ENCODE results near the gene PRR14.
A peak's percentile ranks its signal among the peaks of the same experiment; 100 is the strongest.

The PRR14 gene

GRCh38 chr16:30650369-30651123 lies at the start of gene PRR14:
TSS of gene PRR14 (plus strand) at chr16:30650960. CDS start at chr16:30651646, 686 bp downstream.
- DNase-seq (ENCODE audit: low read depth): peak; percentile 99

GRCh38 chr16:30601966-30602365 lies 48.8 kb upstream of the PRR14 start:
- DNase-seq (ENCODE audit: low read depth): no peak

GRCh38 chr16:30602616-30603277 lies 48.0 kb upstream of the PRR14 start:
- no peak for DNase-seq (ENCODE audit: low read depth)

- no peak for DNase-seq (ENCODE audit: low read depth)
Measured at GRCh38 chr16:30603945-30604315, 46.8 kb upstream of the PRR14 start.

- DNase-seq (ENCODE audit: low read depth): no peak
Measured at GRCh38 chr16:30604316-30604947, 46.3 kb upstream of the PRR14 start.

- no peak for DNase-seq (ENCODE audit: low read depth)
Measured at GRCh38 chr16:30605158-30605557, 45.6 kb upstream of the PRR14 start.

- no peak for DNase-seq (ENCODE audit: low read depth)
Measured at GRCh38 chr16:30606004-30606403, 44.8 kb upstream of the PRR14 start.

GRCh38 chr16:30609002-30609925 lies 41.5 kb upstream of the PRR14 start:
- DNase-seq (ENCODE audit: low read depth): no peak

- DNase-seq (ENCODE audit: low read depth): peak; percentile 89
Measured at GRCh38 chr16:30609926-30610839, 40.6 kb upstream of the PRR14 start, which contains the start of gene ZNF689. TSS of gene ZNF689 (minus strand) at chr16:30610389. CDS start at chr16:30610041, 348 bp downstream.

GRCh38 chr16:30615358-30616091 lies 35.2 kb upstream of the PRR14 start:
- peak; percentile 37 for DNase-seq (ENCODE audit: low read depth)

- DNase-seq (ENCODE audit: low read depth): no peak
Measured at GRCh38 chr16:30619202-30619601, 31.6 kb upstream of the PRR14 start.

- no peak for DNase-seq (ENCODE audit: low read depth)
Measured at GRCh38 chr16:30619638-30620037, 31.1 kb upstream of the PRR14 start.

- DNase-seq (ENCODE audit: low read depth): no peak
Measured at GRCh38 chr16:30620169-30620568, 30.6 kb upstream of the PRR14 start.

GRCh38 chr16:30621765-30622164 lies 29.0 kb upstream of the PRR14 start:
- DNase-seq (ENCODE audit: low read depth): no peak

GRCh38 chr16:30622455-30623032 lies 28.2 kb upstream of the PRR14 start:
- no peak for DNase-seq (ENCODE audit: low read depth)

- no peak for DNase-seq (ENCODE audit: low read depth)
Measured at GRCh38 chr16:30623536-30624283, 27.1 kb upstream of the PRR14 start.

- DNase-seq (ENCODE audit: low read depth): no peak
Measured at GRCh38 chr16:30626236-30626635, 24.5 kb upstream of the PRR14 start.

GRCh38 chr16:30628628-30629540 lies 21.9 kb upstream of the PRR14 start:
- DNase-seq (ENCODE audit: low read depth): peak; percentile 58
